Measurements from ENCODE around the gene JAKMIP1.

Gene JAKMIP1

GRCh38 chr4:6134612-6135220 lies 65.6 kb downstream of the JAKMIP1 start:
- no peaks in the 10 kb centered on the region for H3K27me3 ChIP-seq (ENCODE audit: insufficient read depth, low read depth, severe bottlenecking)
- TF ChIP-seq CTCF (IDR thresholded peaks at IDR 0.05; ENCODE audit: low read depth, low read length), result peak; percentile 92
- H3K4me3 ChIP-seq (ENCODE audit: low read depth, low read length), result no peak overlapping the region
- no peaks in the 10 kb centered on the region for H3K36me3 ChIP-seq
- H3K27ac ChIP-seq, result no peak overlapping the region
- no peaks in the 10 kb centered on the region for H3K9me3 ChIP-seq (ENCODE audit: severe bottlenecking)
- peak; percentile 68 for DNase-seq

GRCh38 chr4:6132716-6133115 lies 67.6 kb downstream of the JAKMIP1 start:
- Histone ChIP-seq H3K36me3 (no peaks in the 10 kb centered on the region), H3K27me3 (ENCODE audit: insufficient read depth, low read depth, severe bottlenecking) (no peaks in the 10 kb centered on the region), H3K9me3 (ENCODE audit: severe bottlenecking) (no peaks in the 10 kb centered on the region), H3K4me3 (ENCODE audit: low read depth, low read length) (no peak overlapping the region), H3K27ac (no peak overlapping the region)
- no peak for DNase-seq
- no peak for TF ChIP-seq CTCF (IDR thresholded peaks at IDR 0.05; ENCODE audit: low read depth, low read length)

- no peak for DNase-seq
- Histone ChIP-seq H3K36me3 (no peaks in the 10 kb centered on the region), H3K27ac (no peak overlapping the region), H3K27me3 (ENCODE audit: insufficient read depth, low read depth, severe bottlenecking) (no peaks in the 10 kb centered on the region), H3K9me3 (ENCODE audit: severe bottlenecking) (no peaks in the 10 kb centered on the region), H3K4me3 (ENCODE audit: low read depth, low read length) (no peak overlapping the region)
- no peak for TF ChIP-seq CTCF (IDR thresholded peaks at IDR 0.05; ENCODE audit: low read depth, low read length)
These were observed 72.0 kb downstream of the JAKMIP1 start for GRCh38 chr4:6128221-6128850.

- Histone ChIP-seq H3K9me3 (ENCODE audit: severe bottlenecking) (no peaks in the 10 kb centered on the region), H3K36me3 (no peaks in the 10 kb centered on the region), H3K27ac (no peak overlapping the region), H3K27me3 (ENCODE audit: insufficient read depth, low read depth, severe bottlenecking) (no peaks in the 10 kb centered on the region), H3K4me3 (ENCODE audit: low read depth, low read length) (no peak overlapping the region)
- DNase-seq, result no peak
- TF ChIP-seq CTCF (IDR thresholded peaks at IDR 0.05; ENCODE audit: low read depth, low read length), result no peak
These were observed 73.2 kb downstream of the JAKMIP1 start for GRCh38 chr4:6126971-6127745.

GRCh38 chr4:6125103-6125651 lies 75.2 kb downstream of the JAKMIP1 start:
- no peak for TF ChIP-seq CTCF (IDR thresholded peaks at IDR 0.05; ENCODE audit: low read depth, low read length)
- no peaks in the 10 kb centered on the region for H3K9me3 ChIP-seq (ENCODE audit: severe bottlenecking)
- no peaks in the 10 kb centered on the region for H3K27me3 ChIP-seq (ENCODE audit: insufficient read depth, low read depth, severe bottlenecking)
- no peak overlapping the region for H3K4me3 ChIP-seq (ENCODE audit: low read depth, low read length)
- H3K36me3 ChIP-seq, result no peaks in the 10 kb centered on the region
- no peak for DNase-seq
- no peak overlapping the region for H3K27ac ChIP-seq
